ENCODE measurements around the gene PTCD1.

DNA sequence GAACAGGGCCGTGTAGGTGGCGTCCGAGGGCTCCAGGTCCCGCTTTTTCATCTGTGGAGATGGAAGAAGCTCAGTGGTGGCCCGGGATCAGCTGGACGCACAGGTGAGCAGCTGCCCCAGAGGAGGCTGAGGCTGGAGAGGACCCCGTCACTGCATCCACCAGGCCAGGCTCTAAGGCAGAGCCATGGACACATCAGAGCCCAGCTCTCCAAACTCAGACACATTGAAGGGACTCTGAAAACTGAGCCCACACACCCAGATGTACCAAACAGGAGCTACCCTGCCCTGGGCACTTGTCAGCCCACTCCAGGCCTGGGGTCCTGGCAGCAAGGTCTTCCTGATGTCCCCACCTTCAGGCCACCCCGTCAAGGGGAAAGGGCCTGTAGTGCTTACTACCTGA lies 8.8 kb downstream of the PTCD1 start:
- TF ChIP-seq, protein P1, sequence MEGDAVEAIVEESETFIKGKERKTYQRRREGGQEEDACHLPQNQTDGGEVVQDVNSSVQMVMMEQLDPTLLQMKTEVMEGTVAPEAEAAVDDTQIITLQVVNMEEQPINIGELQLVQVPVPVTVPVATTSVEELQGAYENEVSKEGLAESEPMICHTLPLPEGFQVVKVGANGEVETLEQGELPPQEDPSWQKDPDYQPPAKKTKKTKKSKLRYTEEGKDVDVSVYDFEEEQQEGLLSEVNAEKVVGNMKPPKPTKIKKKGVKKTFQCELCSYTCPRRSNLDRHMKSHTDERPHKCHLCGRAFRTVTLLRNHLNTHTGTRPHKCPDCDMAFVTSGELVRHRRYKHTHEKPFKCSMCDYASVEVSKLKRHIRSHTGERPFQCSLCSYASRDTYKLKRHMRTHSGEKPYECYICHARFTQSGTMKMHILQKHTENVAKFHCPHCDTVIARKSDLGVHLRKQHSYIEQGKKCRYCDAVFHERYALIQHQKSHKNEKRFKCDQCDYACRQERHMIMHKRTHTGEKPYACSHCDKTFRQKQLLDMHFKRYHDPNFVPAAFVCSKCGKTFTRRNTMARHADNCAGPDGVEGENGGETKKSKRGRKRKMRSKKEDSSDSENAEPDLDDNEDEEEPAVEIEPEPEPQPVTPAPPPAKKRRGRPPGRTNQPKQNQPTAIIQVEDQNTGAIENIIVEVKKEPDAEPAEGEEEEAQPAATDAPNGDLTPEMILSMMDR (IDR thresholded peaks at IDR 0.05): no peak
- no peak for TF ChIP-seq POLR2A (IDR thresholded peaks at IDR 0.05)
